ENCODE data around the gene MSMP. TPM values are rescaled to one million over a fixed set of nuclear protein-coding genes. Genes with fewer than 3 reads are reported as not detected.

MSMP gene
- total RNA-seq, 1 donor from 2014 or later, result not detected

- H3K4me3 ChIP-seq, result peak overlapping the region; percentile 84
- H3K36me3 ChIP-seq, result peaks cover 49% of the 10 kb centered on the region
- H3K27me3 ChIP-seq (ENCODE audit: low read depth), result no peaks in the 10 kb centered on the region
- H3K9me3 ChIP-seq, result no peaks in the 10 kb centered on the region
- ATAC-seq (peak; percentile 50 to 51), DNase-seq (peak; percentile 68)
- intact Hi-C loops (cut with DNase I), result no loop called here
- peaks cover 55% of the 10 kb centered on the region for H3K4me1 ChIP-seq
- peak overlapping the region; percentile 71 for H3K27ac ChIP-seq
- TF ChIP-seq CTCF (IDR thresholded peaks at IDR 0.05), result no peak
Measured at GRCh38 chr9:35726931-35727330, 27.1 kb downstream of the MSMP start.

GRCh38 chr9:35725362-35725761, 28.7 kb downstream of the MSMP start:
- no peaks in the 10 kb centered on the region for H3K27me3 ChIP-seq (ENCODE audit: low read depth)
- H3K4me3 ChIP-seq, result no peak overlapping the region
- TF ChIP-seq CTCF (IDR thresholded peaks at IDR 0.05), result no peak
- ATAC-seq, result no peak
- intact Hi-C loops (cut with DNase I), result no loop called here
- H3K36me3 ChIP-seq, result peaks cover 65% of the 10 kb centered on the region
- peaks cover 47% of the 10 kb centered on the region for H3K4me1 ChIP-seq
- DNase-seq, result no peak
- no peaks in the 10 kb centered on the region for H3K9me3 ChIP-seq
- H3K27ac ChIP-seq, result no peak overlapping the region

GRCh38 chr9:35723908-35724307, 30.2 kb downstream of the MSMP start:
- DNase-seq, result no peak
- Histone ChIP-seq H3K36me3 (peaks cover 79% of the 10 kb centered on the region), H3K27ac (no peak overlapping the region), H3K4me3 (no peak overlapping the region), H3K9me3 (no peaks in the 10 kb centered on the region), H3K4me1 (peaks cover 32% of the 10 kb centered on the region), H3K27me3 (ENCODE audit: low read depth) (no peaks in the 10 kb centered on the region)
- intact Hi-C loops (cut with DNase I), result no loop called here
- TF ChIP-seq CTCF (IDR thresholded peaks at IDR 0.05), result no peak
- ATAC-seq, result no peak

GRCh38 chr9:35723426-35723825, 30.6 kb downstream of the MSMP start:
- no peak for DNase-seq
- no peaks in the 10 kb centered on the region for H3K9me3 ChIP-seq
- H3K36me3 ChIP-seq, result peaks cover 84% of the 10 kb centered on the region
- no peaks in the 10 kb centered on the region for H3K27me3 ChIP-seq (ENCODE audit: low read depth)
- H3K27ac ChIP-seq, result no peak overlapping the region
- H3K4me1 ChIP-seq, result peaks cover 27% of the 10 kb centered on the region
- no peak for TF ChIP-seq CTCF (IDR thresholded peaks at IDR 0.05)
- ATAC-seq, result no peak
- intact Hi-C loops (cut with DNase I), result no loop called here
- H3K4me3 ChIP-seq, result no peak overlapping the region

GRCh38 chr9:35719546-35719945, 34.5 kb downstream of the MSMP start:
- H3K4me1 ChIP-seq, result no peaks in the 10 kb centered on the region
- H3K4me3 ChIP-seq, result no peak overlapping the region
- ATAC-seq, result no peak
- no peaks in the 10 kb centered on the region for H3K9me3 ChIP-seq
- H3K36me3 ChIP-seq, result peaks cover 100% of the 10 kb centered on the region
- no peak overlapping the region for H3K27ac ChIP-seq
- no peaks in the 10 kb centered on the region for H3K27me3 ChIP-seq (ENCODE audit: low read depth)
- no peak for DNase-seq
- intact Hi-C loops (cut with DNase I), result no loop called here
- no peak for TF ChIP-seq CTCF (IDR thresholded peaks at IDR 0.05)

Data from lower lobe of right lung (tissue), 2 donors.